Measurements from ENCODE around the gene EPHB2. TPM values are rescaled to one million over a fixed set of nuclear protein-coding genes. Genes with fewer than 3 reads are reported as not detected.

EPHB2 gene
- total and polyA plus RNA-seq, 2 of the 8 experiments (the other 6 are each of a cell fraction or from before 2014, with no cell fraction given), result 15.8 to 17.2 TPM

GRCh38 chr1:22681556-22682276, 28.9 kb upstream of the EPHB2 start:
- no peaks in the 10 kb centered on the region for H3K27me3 ChIP-seq (replicated peaks in 1 of 4; ENCODE audit: control insufficient read depth in 3 of 4, extremely low read depth in 1 of 4, insufficient read depth in 3 of 4, low read length in 3 of 4)
- no peak overlapping the region for H3K14ac ChIP-seq (ENCODE audit: insufficient read length)
- no peak overlapping the region for H3K4ac ChIP-seq (replicated peaks; ENCODE audit: insufficient read length, low read depth, low read length)
- H4K91ac ChIP-seq (replicated peaks; ENCODE audit: insufficient read length, low read length), result no peak overlapping the region
- H4K5ac ChIP-seq (ENCODE audit: insufficient read length, low read depth, low read length), result no peak overlapping the region
- H3K4me3 ChIP-seq (ENCODE audit: extremely low read depth in 1 of 4, insufficient read depth in 2 of 4, low read depth in 3 of 4, low read length in 4 of 4), result no peak overlapping the region
- no peaks in the 10 kb centered on the region; a peak in 1 of 4 replicates for H3K79me2 ChIP-seq (ENCODE audit: control insufficient read depth in 1 of 2, insufficient read depth in 2 of 2, low read length in 2 of 2)
- no peak overlapping the region for H3K18ac ChIP-seq (ENCODE audit: extremely low read depth, low read length)
- H2AFZ ChIP-seq (ENCODE audit: low read length), result no peak overlapping the region
- no peak overlapping the region for H3K23ac ChIP-seq (ENCODE audit: insufficient read length)
- no peak overlapping the region for H3K56ac ChIP-seq (replicated peaks; ENCODE audit: insufficient read length, low read depth, low read length)
- H2AK5ac ChIP-seq (ENCODE audit: low read depth, low read length), result no peak overlapping the region
- ChIA-PET CTCF (ENCODE audit: partially characterized antibody) (interaction anchor here (1.0 to 1.2 kb wide), 4 partner anchors 21 to 181 kb away, joined by 3 to 5 read pairs (median 4); no protein-coding TSS in a partner anchor), POLR2A (ENCODE audit: partially characterized antibody) (no interaction called here)
- H4K20me1 ChIP-seq (replicated peaks in 1 of 2; ENCODE audit: control insufficient read depth in 1 of 2, insufficient read depth in 2 of 2, low read length in 2 of 2), result peaks cover 0 to 11% of the 10 kb centered on the region in 2 experiments
- H3K79me1 ChIP-seq (ENCODE audit: low read depth, low read length), result no peaks in the 10 kb centered on the region
- peaks cover 0 to 10% (median 4%) of the 10 kb centered on the region in 4 experiments; a peak in 2 of 7 replicates for H3K4me1 ChIP-seq (replicated peaks in 1 of 4; ENCODE audit: control insufficient read depth in 3 of 4, insufficient read depth in 4 of 4, low read length in 3 of 4)
- H3K9ac ChIP-seq (replicated peaks in 1 of 4; ENCODE audit: extremely low read depth in 1 of 4, low read depth in 3 of 4, low read length in 3 of 4), result no peak overlapping the region
- FAIRE-seq (no peak), DNase-seq (ENCODE audit: low read depth in 1 of 2, low spot score in 2 of 2) (no peak)
- H4K8ac ChIP-seq (ENCODE audit: extremely low read depth, insufficient read depth, low read length), result no peak overlapping the region
- no peak overlapping the region for H3K4me2 ChIP-seq (ENCODE audit: insufficient read depth in 1 of 2, low read depth in 2 of 2, low read length in 2 of 2)
- H2BK5ac ChIP-seq (ENCODE audit: low read depth, low read length), result no peak overlapping the region
- no peak overlapping the region for H2BK15ac ChIP-seq (ENCODE audit: low read length)
- no peak overlapping the region for H2BK12ac ChIP-seq (ENCODE audit: low read depth, low read length)
- no peaks in the 10 kb centered on the region for H3K9me3 ChIP-seq (ENCODE audit: insufficient read depth in 2 of 2, low read depth in 1 of 2, low read length in 1 of 2)
- H3K36me3 ChIP-seq (ENCODE audit: control insufficient read depth in 2 of 4, insufficient read depth in 4 of 4, low read length in 3 of 4), result no peaks in the 10 kb centered on the region
- no peak overlapping the region for H3K27ac ChIP-seq (ENCODE audit: low read depth, low read length)
- H3K23me2 ChIP-seq (ENCODE audit: low read depth, low read length), result peaks cover 12% of the 10 kb centered on the region; the same call in 1 of the 2 replicates
- H2BK20ac ChIP-seq (ENCODE audit: low read length), result no peak overlapping the region
- no peak overlapping the region for H2BK120ac ChIP-seq (replicated peaks; ENCODE audit: low read depth, low read length)
- WGBS, 2 experiments (ENCODE audit: extremely low coverage in 1 of 2, insufficient coverage in 1 of 2, insufficient read length in 1 of 2, insufficient replicate concordance in 2 of 2, low coverage in 1 of 2, low lambda C conversion rate in 2 of 2, missing lambda C conversion rate in 1 of 2), result 93% methylated on average over 15 of the region's 15 CpGs; no CpG with 5 or more reads in 1 of the 2 experiments
- TF ChIP-seq CEBPB (IDR thresholded peaks at IDR 0.05; ENCODE audit: low read depth, low read length), result no peak
- TF ChIP-seq SP2 (IDR thresholded peaks at IDR 0.05; ENCODE audit: low read length), result no peak
- no peak for TF ChIP-seq HDAC6 (IDR thresholded peaks at IDR 0.05; ENCODE audit: low read depth, low read length)
- no peak for TF ChIP-seq SIRT6 (IDR thresholded peaks at IDR 0.05; ENCODE audit: low read length)
- no peak for TF ChIP-seq SP1 (IDR thresholded peaks at IDR 0.05; ENCODE audit: low read depth, low read length)
- TF ChIP-seq KDM5A (IDR thresholded peaks at IDR 0.05; ENCODE audit: low read length), result no peak
- no peak for TF ChIP-seq KDM1A (IDR thresholded peaks at IDR 0.05; ENCODE audit: borderline replicate concordance, low read length)
- no peak for TF ChIP-seq FOSL1 (IDR thresholded peaks at IDR 0.05; ENCODE audit: insufficient read depth, low read depth, low read length)
- TF ChIP-seq ATF3 (IDR thresholded peaks at IDR 0.05; ENCODE audit: insufficient read depth, low read depth, low read length), result no peak
- no peak for TF ChIP-seq BRCA1 (IDR thresholded peaks at IDR 0.05; ENCODE audit: low read depth, low read length)
- TF ChIP-seq ATF2 (IDR thresholded peaks at IDR 0.05; ENCODE audit: low read length), result no peak
